T-helper 9 cell (primary cell): ENCODE measurements around the gene MRPL28.
A peak's percentile ranks its signal among the peaks of the same experiment; 100 is the strongest.
"Not testable (repeated sequence)": the region's sequence is repeated elsewhere in the genome, so short reads cannot be mapped to it uniquely, and the experiment has no call there.

Experiments used
- DNase-seq: peaks from one replicate; pipeline ENCODE4 v3.0.0-alpha.2; 2020

The MRPL28 gene

GRCh38 chr16:359067-359763 is 11.1 kb downstream of the MRPL28 start:
- no peak for DNase-seq

GRCh38 chr16:356741-357140 is 13.6 kb downstream of the MRPL28 start:
- DNase-seq: no peak

- no peak for DNase-seq
Measured at GRCh38 chr16:354971-355461, 15.3 kb downstream of the MRPL28 start.

DNA sequence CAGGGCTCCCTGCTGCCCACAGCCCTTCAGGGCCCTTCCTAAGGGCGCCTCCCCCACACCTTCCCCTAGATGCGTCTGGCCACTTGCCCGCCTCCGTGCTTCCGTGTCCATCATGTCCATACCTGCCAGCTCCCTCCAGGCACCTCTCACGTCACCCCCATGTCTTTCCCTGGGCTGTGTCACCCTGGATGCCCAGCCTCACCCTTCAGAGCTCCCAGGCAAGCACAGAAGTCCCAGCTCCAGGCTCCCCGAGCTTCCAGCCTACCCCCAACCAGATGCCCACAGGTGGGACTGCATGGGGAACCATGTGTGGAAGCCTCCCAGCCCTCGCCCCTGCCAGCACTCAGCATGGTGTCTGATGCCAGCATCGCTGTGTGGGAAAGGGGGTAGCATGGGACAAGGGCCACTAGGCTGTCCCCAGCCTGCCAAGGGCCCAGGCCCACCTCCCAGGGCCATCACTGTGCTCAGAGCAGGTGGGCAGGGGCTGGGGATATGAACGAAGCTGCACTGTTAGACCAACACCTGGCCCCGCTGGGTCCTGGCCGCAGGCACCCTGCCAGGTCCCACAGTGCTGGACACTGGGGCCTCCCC is 16.0 kb downstream of the MRPL28 start:
- DNase-seq: no peak

DNA sequence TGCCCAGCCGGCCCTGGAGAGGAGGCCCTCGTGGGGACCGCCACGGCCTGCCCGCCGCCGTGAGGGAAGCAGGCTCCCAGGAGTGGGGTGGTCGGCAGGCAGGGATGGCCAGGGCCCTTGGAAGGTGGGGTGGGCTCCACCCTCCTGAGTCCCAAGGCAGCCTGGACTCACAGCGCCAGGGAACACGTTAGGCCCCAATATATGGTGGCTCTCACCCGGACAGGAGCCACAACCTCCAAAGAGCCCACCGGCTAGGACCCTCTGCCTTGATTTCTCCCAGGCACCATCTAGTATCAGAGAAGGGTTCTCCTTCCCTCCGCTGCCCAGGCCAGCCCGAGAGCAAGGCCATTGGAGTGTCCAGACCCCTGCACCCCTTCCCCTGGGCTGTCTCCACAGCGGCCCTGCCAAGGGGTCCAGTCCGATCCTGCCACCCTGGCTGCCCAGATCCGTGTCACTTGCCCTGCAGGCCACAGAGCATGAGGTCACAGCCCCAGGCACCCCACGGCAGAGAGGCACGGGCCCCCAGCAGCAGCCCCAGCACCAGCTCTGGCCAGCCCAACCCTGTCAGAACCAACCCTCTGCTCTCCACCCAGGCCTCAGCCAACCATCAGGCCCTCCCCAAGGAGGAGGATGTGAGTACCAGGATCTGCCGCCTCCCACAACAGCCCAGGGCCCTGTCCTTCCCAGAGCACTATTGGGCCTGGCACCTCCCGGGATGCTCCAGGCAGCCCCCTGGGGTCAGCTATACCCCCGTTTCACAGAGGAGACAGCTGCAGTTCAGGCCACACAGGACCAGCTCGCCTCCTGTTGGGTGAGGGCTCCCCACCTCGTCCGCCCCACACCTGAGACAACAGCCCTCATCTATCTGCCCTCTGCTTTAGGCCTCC is 16.7 kb downstream of the MRPL28 start:
- no peak for DNase-seq

GRCh38 chr16:352547-353403 is 17.6 kb downstream of the MRPL28 start, which contains the start of gene AXIN1:
Gene AXIN1, minus strand, starts transcription at chr16:352723. Its CDS starts 5,698 bp downstream, at chr16:347025.
- DNase-seq: peak; percentile 100

GRCh38 chr16:351804-352520 is 18.4 kb downstream of the MRPL28 start:
- DNase-seq: peak; percentile 39

- no peak for DNase-seq
Measured at GRCh38 chr16:350203-350602, 20.1 kb downstream of the MRPL28 start.

DNA sequence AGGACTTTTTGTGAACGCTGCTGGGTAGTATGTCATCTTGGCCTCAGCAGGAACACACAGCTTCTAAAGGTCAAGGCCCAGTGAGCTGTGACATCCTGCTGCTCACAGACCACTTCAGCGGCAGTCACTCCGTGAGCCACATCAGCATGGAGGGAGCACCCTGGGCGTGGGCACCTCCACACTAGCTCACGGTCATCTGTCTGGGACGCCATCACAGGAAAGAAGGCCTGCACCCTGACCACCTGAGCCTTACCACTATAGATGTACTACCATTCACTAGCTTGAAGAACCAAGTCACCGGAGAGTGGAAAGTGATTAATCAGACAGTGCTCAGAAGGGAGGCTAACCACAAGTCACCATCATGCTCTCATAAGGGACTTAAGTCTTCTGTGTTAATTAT is 21.1 kb downstream of the MRPL28 start:
- no peak for DNase-seq

DNA sequence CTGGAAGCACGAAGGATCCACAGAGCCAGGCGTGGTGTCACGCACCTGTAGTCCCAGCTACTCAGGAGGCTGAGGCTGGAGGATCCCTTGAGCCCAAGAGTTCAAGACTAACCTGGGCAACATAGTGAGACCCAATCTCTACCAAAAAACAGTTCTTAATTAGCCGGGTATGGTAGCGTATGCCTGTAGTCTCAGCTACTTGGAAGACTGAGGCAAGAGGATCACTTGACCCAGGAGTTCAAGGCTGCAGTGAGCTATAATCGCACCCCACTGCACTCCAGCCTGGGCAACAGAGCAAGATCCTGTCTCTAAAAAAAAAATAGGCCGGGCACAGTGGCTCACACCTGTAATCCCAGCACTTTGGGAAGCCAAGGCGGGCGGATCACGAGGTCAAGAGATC is 21.8 kb downstream of the MRPL28 start:
- not testable (repeated sequence) for DNase-seq

GRCh38 chr16:347203-347602 is 23.1 kb downstream of the MRPL28 start:
- DNase-seq: no peak

GRCh38 chr16:346587-346986 is 23.8 kb downstream of the MRPL28 start:
- no peak for DNase-seq

- no peak for DNase-seq
Measured at GRCh38 chr16:345772-346171, 24.6 kb downstream of the MRPL28 start.

- DNase-seq: no peak
Measured at GRCh38 chr16:342455-343213, 27.7 kb downstream of the MRPL28 start.

GRCh38 chr16:341974-342336 is 28.4 kb downstream of the MRPL28 start:
- not testable (repeated sequence) for DNase-seq

DNA sequence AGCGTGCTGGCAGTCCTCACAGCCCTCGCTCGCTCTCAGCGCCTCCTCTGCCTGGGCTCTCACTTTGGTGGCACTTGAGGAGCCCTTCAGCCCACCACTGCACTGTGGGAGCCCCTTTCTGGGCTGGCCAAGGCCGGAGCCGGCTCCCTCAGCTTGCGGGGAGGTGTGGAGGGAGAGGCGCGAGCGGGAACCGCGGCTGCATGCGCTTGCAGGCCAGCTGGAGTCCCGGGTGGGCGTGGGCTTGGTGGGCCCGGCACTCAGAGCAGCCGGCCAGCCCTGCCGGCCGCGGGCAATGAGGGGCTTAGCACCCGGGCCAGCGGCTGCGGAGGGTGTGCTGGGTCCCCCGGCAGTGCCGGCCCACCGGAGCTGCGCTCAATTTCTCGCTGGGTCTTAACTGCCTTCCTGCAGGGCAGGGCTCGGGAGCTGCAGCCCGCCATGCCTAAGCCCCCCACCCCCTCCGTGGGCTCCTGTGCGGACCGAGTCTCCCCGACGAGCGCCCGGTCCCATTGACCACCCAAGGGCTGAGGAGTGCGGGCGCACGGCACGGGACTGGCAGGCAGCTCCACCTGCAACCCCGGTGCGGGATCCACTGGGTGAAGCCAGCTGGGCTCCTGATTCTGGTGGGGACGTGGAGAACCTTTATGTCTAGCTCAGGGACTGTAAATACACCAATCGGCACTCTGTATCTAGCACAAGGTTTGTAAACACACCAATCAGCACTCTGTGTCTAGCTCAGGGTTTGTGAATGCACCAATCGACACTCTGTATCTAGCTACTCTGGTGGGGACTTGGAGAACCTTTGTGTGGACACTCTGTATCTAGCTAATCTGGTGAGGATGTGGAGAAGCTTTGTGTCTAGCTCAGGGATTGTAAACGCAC is 29.0 kb downstream of the MRPL28 start:
- DNase-seq: not testable (repeated sequence)

DNA sequence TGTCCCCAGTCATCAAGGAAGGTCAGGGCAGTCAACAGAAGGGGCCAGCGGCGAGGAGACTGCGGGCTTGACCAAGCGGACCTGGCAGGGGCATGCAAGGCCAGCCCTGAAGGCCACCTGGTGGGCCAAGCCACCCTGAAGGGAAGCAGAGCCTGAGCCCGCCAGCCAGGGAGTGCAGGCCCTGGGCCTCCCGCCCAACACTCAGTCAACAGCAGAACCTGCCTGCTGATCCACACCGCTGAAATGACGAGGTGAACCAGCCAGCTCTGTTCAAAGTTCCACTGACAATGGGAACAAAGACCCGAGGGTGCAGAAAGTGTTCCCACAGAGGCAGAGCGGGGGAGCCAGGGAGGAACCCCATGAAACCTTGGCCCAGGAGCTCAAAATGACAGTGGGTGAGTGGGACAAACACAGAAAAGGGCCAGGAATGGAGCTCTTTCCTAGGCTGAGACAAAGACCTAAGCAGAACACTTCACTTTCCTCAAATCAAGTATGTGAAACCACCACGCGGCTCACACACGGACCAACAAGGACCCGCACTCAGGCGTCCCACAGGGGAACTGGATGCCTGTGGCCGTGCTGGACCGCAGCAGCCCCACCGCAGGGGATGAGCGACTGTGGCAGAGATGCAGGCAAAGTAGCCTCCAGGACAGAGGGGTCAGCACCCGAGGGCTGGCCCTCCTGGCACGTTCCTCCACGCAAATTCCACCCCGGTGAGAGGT is 29.8 kb downstream of the MRPL28 start:
- DNase-seq: no peak

DNA sequence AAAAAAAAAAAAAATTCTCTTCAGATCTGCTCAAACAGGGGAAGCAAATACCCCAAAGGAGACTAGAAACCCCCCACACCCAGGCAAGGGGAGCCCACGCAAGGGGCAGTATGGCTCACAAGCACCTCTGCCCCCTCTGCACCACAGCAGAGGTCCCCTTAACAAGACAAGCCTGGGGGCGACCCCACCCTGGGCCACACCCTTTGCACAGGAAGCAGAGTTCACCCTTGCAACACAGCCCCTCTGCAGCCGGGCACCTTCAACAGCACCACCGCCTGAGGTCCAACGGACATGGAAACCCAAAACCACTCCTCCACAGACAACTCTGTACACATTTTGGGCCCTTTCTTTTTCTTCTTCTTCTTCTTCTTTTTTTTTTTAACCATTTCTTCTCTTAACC is 30.7 kb downstream of the MRPL28 start:
- DNase-seq: no peak

DNA sequence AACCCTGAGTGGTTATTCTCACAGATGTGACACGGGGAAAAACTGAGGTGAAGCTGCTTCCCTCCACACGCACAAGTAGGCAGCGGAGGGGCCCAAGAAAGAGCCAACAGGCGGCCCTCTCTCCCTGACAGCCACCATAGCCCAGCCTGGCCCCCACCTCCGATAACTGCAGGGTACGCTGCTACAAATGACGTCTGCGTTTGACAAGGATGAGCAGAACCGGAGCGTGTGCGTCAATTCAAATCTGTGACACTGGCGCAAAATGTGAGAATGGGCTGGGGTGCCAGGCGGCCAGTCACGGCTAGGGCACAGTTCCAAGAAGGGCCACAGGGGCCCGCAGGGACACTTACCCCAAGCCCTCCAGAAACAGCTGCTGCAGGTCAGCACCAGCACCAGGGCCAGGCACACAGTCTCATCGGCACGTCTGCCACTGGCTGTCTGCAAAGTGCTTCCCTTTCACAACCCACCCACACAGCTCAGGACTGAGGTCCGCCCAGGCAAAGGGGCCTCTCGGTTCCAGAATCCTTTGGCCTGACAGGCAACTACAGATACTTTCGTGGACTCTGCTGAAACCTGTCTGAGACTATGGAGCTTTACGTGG is 32.3 kb downstream of the MRPL28 start:
- no peak for DNase-seq
